Breast epithelium (tissue), 4 donors: ENCODE data around the gene RNASE8. TPM values are rescaled to one million over a fixed set of nuclear protein-coding genes. Genes with fewer than 3 reads are reported as not detected.

ENCODE experiments used
- DNase-seq, 2 donors: peaks; one replicate each; pipeline ENCODE4 v3.0.0-alpha.2; 2019; ENCODE audit warnings: low spot score in 2 of 2
- H3K27ac ChIP-seq, 2 donors: fragments of 200-600 bp; sonication (generic) in 1 of 2; one replicate each; pipeline ENCODE4 v1.5.1; 2016 to 2019; ENCODE audit warnings: mild to moderate bottlenecking in 1 of 2
- H3K27me3 ChIP-seq, 2 donors: fragments of 200-600 bp; sonication (generic) in 1 of 2; one replicate each; pipeline versions ENCODE4 v1.5.1 to v1.6.0; 2017 to 2019; ENCODE audit warnings: control low read depth in 1 of 2, mild to moderate bottlenecking in 1 of 2
- H3K36me3 ChIP-seq: fragments of 200-600 bp; one replicate; pipeline ENCODE4 v1.5.1; 2019
- H3K4me1 ChIP-seq, 2 donors: fragments of 200-600 bp; sonication (generic); one replicate each; pipeline ENCODE4 v1.5.1; 2016 to 2019; ENCODE audit warnings: control low read depth in 1 of 2
- H3K4me3 ChIP-seq, 3 donors: fragments of 200-600 bp; sonication (generic); 1 replicate in 2 of 3; 2 replicates in 1 of 3; pipeline ENCODE4 v1.5.1; 2016 to 2019; ENCODE audit warnings: mild to moderate bottlenecking in 3 of 3, moderate library complexity in 2 of 3
- H3K9me3 ChIP-seq, 2 donors: fragments of 200-600 bp; sonication (generic) in 1 of 2; one replicate each; pipeline ENCODE4 v1.5.1; 2016 to 2019; ENCODE audit warnings: control low read depth in 1 of 2
- POLR2A ChIP-seq: fragments of 450-650 bp; IDR thresholded peaks from one replicate; pipeline ENCODE4 v1.6.1; 2016; ENCODE audit warnings: antibody characterized with exemption, mild to moderate bottlenecking, moderate library complexity
- POLR2AphosphoS5 ChIP-seq, 3 donors: sonication (generic); formaldehyde crosslinking; IDR thresholded peaks; one replicate each; pipeline ENCODE4 v1.6.1; 2017; ENCODE audit warnings: antibody characterized with exemption in 3 of 3
- intact Hi-C: fragments of 100-400 bp; cut with DNase I; formaldehyde crosslinking; loops from one replicate; pipeline ENCODE4 v1.15.1; 2023; ENCODE audit warnings: low total_unique reads
- total RNA-seq, 3 donors: library from RNA; depleted of rRNA; stranded (reverse); fragments of >200 nt; gene quantifications; one replicate each; pipeline ENCODE4 v1.1.0, GENCODE V29; 2016
- TF ChIP-seq, protein P1 (sequence below), 3 donors: fragments of 450-650 bp; IDR thresholded peaks; one replicate each; pipeline ENCODE4 v1.5.1; 2016 to 2017; ENCODE audit warnings: antibody characterized with exemption in 3 of 3, mild to moderate bottlenecking in 3 of 3, moderate library complexity in 3 of 3

RNASE8 gene
- total RNA-seq, 3 donors from 2014 or later: not detected

DNA sequence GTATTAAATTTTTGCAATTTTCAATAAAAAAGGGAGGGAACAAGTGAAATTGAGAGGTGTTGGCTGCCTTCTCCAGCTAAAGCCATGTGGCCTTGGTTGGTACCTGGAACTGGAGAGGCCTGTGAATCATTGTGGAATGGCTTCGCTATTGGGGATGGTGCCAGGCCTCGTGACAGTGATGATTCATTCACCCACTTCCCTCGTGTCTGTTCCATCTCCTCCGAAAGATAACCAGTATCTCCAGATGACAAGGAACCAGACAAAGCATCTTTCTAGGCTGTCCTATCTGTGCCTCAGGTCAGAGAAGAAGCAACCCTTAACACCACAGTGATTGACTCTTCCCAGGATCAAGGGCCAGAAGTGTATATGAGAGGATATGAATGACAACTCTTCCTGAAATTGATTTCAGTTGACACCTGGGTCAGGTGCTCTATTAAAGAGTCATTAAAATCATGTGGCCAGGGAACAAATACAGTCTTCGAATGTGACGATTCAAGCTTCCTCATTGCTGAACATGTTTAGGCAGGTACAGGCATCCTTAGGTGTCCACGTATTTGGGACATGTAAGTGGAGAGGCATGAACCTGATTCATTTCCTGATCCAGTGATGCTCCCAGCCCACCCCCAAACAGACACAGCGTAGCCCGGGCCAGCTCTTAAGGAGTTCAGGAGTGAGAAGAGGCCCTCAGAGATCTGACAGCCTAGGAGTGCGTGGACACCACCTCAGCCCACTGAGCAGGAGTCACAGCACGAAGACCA lies 15.8 kb upstream of the RNASE8 start, which contains the start of gene RNASE7:
RNASE7 (plus strand) TSS at position 687 of the 758 bp plus-strand sequence. CDS start 631 bp downstream, outside the sequence.
- Histone ChIP-seq H3K9me3 (no peaks in the 10 kb centered on the region), H3K27me3 (no peaks in the 10 kb centered on the region), H3K36me3 (no peaks in the 10 kb centered on the region), H3K4me3 (peak within 1 kb of the TSS in 1 of 3 donors; percentile 27), H3K4me1 (peaks cover 0 to 32% of the 10 kb centered on the region in 2 donors), H3K27ac (peak within 1 kb of the TSS; percentile 70 to 84)
- intact Hi-C loops: no loop called here
- DNase-seq: peak in 1 of 2 donors; percentile 78
- TF ChIP-seq POLR2AphosphoS5 (IDR thresholded peaks at IDR 0.05) (peak in 2 of 3 donors; percentile 19 to 27), POLR2A (no peak)
- TF ChIP-seq, protein P1, sequence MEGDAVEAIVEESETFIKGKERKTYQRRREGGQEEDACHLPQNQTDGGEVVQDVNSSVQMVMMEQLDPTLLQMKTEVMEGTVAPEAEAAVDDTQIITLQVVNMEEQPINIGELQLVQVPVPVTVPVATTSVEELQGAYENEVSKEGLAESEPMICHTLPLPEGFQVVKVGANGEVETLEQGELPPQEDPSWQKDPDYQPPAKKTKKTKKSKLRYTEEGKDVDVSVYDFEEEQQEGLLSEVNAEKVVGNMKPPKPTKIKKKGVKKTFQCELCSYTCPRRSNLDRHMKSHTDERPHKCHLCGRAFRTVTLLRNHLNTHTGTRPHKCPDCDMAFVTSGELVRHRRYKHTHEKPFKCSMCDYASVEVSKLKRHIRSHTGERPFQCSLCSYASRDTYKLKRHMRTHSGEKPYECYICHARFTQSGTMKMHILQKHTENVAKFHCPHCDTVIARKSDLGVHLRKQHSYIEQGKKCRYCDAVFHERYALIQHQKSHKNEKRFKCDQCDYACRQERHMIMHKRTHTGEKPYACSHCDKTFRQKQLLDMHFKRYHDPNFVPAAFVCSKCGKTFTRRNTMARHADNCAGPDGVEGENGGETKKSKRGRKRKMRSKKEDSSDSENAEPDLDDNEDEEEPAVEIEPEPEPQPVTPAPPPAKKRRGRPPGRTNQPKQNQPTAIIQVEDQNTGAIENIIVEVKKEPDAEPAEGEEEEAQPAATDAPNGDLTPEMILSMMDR (IDR thresholded peaks at IDR 0.05): no peak

DNA sequence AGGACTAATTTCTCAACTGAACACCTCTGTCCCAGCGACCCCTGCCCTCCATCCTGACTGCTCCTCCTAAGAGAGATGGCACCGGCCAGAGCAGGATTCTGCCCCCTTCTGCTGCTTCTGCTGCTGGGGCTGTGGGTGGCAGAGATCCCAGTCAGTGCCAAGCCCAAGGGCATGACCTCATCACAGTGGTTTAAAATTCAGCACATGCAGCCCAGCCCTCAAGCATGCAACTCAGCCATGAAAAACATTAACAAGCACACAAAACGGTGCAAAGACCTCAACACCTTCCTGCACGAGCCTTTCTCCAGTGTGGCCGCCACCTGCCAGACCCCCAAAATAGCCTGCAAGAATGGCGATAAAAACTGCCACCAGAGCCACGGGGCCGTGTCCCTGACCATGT lies 14.7 kb upstream of the RNASE8 start:
- DNase-seq: no peak
- no peaks in the 10 kb centered on the region for H3K27me3 ChIP-seq
- peak overlapping the region in 1 of 3 donors; percentile 27 for H3K4me3 ChIP-seq
- intact Hi-C loops: no loop called here
- no peaks in the 10 kb centered on the region for H3K36me3 ChIP-seq
- H3K4me1 ChIP-seq: peaks cover 0 to 32% of the 10 kb centered on the region in 2 donors
- H3K9me3 ChIP-seq: no peaks in the 10 kb centered on the region
- TF ChIP-seq POLR2A (no peak), POLR2AphosphoS5 (IDR thresholded peaks at IDR 0.05) (no peak)
- TF ChIP-seq, protein P1 (IDR thresholded peaks at IDR 0.05): no peak
- peak overlapping the region; percentile 70 to 84 for H3K27ac ChIP-seq

DNA sequence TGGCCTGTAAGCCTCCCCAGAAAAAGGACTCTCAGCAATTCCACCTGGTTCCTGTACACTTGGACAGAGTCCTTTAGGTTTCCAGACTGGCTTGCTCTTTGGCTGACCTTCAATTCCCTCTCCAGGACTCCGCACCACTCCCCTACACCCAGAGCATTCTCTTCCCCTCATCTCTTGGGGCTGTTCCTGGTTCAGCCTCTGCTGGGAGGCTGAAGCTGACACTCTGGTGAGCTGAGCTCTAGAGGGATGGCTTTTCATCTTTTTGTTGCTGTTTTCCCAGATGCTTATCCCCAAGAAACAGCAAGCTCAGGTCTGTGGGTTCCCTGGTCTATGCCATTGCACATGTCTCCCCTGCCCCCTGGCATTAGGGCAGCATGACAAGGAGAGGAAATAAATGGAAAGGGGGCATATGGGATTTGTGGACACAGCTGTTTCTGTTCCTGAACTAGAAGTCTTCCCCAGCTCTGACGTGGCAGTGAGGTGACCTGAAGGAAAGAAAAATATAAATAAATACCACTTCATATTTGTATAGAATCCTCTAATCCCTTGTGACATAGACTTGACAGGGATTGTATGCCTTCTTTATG lies 14.1 kb upstream of the RNASE8 start:
- peaks cover 0 to 31% of the 10 kb centered on the region in 2 donors for H3K4me1 ChIP-seq
- no peaks in the 10 kb centered on the region for H3K9me3 ChIP-seq
- H3K27me3 ChIP-seq: no peaks in the 10 kb centered on the region
- TF ChIP-seq POLR2AphosphoS5 (IDR thresholded peaks at IDR 0.05): no peak
- no peak for TF ChIP-seq POLR2A
- TF ChIP-seq, protein P1 (IDR thresholded peaks at IDR 0.05): no peak
- intact Hi-C loops: no loop called here
- no peak for DNase-seq
- no peak overlapping the region for H3K4me3 ChIP-seq
- H3K36me3 ChIP-seq: no peaks in the 10 kb centered on the region
- H3K27ac ChIP-seq: peak overlapping the region; percentile 70 to 84

DNA sequence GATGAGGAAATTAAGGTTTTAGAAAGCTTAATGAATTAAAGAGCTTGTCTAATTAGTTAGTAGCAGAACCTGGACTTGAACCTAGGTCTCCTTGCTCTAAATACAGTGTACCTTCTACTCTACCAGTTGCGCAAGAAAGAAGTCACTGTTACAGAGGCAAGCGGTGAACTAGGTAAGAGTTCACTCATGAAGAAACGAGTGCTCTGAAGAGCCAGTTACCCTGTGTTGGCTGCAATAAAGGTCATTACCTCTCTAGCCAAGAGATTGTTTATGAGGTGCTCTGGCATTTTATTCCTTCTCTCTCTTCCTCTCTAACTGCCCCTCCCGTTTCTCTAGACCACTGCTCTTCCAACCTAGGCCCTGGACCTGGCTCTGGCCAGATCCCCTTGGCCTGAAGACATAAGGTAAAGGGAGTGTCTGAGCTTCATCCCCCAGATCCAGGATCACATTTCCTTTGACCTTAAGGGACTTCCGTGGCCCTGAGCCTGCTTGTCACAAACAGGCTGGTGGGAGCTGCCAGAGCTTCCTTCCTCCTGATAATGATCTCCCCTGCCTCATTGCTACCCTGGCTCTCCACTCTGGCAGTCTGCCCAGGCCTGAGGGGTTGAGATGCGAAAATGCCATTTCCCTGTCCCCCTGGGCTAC lies 13.5 kb upstream of the RNASE8 start:
- Histone ChIP-seq H3K27me3 (no peaks in the 10 kb centered on the region), H3K36me3 (no peaks in the 10 kb centered on the region), H3K4me3 (no peak overlapping the region), H3K9me3 (no peaks in the 10 kb centered on the region), H3K4me1 (peaks cover 0 to 27% of the 10 kb centered on the region in 2 donors), H3K27ac (peak overlapping the region; percentile 70 to 84)
- intact Hi-C loops: no loop called here
- no peak for DNase-seq
- TF ChIP-seq POLR2A (no peak), POLR2AphosphoS5 (IDR thresholded peaks at IDR 0.05) (no peak)
- TF ChIP-seq, protein P1 (IDR thresholded peaks at IDR 0.05): no peak
